HK-2 (cell line): ENCODE results near the gene MAD1L1.

Experiments used
- DNase-seq: peaks from one replicate; pipeline ENCODE4 v3.0.0-alpha.2; 2018; ENCODE audit not compliant: unreplicated experiment

MAD1L1 gene

DNA sequence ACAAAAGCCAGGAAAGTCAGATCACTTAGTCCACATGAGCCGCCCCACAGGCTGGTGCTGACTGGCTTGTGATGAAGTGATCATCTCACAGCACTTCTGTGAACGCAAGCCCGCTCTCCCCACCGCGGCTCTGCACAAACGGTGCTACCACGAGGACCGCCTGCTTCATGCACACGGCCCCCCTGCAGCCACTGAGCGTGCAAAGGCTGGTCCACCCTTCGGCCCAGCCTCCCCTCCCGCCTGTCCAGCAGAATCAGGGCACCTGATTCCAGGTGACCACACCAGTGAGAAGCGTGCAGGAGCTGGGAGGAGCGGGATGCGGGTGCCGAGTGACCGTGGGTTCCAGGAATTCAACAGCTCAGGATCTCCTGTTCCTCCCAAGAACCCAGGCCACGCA lies 32.2 kb downstream of the MAD1L1 start:
- DNase-seq = no peak

DNA sequence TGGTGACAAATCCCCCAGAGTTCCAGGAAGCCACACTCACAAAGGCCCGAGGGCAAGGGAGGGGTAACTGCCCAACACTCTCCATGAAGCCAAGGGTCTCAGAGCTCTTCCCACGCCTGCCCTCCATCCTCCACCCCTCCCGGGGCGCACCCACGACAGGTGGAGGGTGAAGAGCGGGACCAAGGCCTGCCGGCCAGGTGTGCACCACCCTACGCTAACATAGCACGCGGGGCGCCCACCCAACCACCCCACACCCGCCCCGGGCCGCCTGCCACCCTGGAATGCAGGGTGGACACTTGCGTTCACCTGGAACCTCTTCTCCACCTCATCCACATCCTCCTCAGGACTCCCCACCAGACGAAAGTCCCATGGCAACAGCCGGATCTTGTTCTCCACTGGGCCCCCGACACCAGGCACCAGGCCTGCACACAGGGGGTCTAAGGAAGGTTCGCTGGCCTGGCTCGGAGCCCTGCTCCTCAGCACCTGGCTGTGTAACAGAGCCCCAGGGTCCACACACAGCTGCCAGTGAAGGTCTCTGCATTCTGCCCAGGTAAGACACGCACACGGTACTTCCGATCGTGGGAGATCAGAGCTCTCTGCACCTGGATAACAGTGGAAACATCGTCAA lies 32.7 kb downstream of the MAD1L1 start:
- no peak for DNase-seq

DNA sequence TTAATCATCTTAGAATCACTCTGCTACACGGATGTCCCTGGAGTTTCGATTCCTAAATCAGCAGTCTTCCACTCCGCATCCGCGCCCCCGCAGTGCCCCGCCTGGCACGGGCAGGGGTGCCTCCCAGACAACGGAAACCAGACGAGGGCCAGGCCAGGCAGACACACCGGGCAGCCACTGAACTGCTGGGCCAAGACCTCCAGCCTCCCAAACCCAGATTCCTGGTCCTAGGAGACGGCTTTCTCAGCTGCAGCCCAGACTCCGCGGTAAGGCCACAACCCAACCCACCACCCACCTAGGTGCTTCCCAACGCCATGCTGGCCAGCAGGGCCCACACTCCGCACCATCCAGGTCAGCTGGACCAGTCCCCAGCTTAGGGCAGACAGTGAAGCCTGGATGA lies 33.2 kb downstream of the MAD1L1 start:
- no peak for DNase-seq

DNA sequence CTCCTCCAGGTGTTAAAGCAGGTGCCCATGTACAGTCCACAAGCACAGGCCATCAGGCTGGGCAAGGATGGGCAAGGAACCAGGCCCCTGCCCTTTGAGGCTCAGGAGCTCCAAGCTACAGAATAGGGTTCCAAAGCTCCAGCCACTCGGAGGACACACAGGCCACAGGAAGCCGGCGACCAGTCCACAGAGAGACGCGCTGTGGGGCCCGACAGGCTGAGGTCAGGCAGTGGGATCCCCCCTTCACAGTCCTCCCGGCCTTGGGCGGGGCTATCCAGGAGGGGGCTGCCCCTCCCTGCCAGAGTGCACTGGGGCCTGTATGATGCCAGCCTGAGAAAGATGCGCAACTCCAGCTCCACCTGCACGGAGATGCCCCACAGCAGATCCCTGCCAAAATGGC lies 34.0 kb downstream of the MAD1L1 start:
- no peak for DNase-seq

DNA sequence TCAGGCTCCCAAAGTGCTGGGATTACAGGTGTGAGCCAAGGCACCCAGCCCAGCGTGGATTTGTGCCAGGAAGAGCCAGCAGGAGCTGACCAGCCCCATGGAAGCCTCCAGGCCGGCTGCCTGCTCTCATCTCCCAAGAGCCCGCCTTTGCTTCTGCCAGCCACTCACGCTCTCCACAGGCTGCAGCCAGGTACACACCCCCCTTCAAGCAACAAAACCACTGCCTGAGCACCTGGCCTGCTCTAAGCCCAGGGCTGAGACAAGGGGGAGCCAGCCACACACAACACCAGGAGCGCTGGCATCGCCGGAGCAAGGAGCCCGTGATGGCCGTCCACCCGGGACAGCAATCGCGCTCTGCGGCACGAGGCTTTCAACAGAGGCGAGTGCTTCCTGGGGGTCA lies 34.5 kb downstream of the MAD1L1 start:
- no peak for DNase-seq

DNA sequence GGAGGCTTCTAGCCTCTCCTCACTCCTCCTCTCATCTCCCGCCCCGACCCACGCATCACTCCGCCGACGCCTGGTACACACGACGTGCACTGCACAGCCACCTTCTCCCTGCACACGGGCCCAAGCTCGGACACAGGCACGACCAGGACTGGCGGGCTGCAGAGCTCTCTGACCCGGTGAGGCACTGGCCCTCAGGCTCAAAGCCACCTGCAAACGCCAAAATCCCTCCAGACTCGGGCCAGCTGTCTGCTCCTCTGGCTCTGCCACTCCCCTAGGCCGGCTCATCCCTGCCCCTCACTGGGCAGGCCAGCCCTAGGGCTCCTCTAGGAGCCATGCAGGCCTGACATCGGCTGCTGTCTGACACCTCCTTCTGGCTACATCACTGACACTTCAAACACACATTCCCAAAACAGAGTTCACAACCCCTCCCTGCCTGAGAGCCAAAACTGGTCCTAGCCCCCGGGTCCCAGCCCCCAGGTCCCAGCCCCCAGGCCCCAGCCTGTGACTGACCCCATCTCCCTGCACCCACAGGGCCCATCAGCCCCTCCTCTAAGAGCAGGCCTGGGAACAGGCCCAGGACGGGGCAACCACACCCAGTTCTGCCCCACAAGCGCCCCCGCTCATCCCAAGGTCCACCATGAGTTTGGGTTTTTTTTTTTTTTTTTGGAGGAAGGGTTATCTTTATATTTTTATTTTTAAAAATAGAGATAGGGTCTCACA lies 35.1 kb downstream of the MAD1L1 start:
- DNase-seq = no peak

DNA sequence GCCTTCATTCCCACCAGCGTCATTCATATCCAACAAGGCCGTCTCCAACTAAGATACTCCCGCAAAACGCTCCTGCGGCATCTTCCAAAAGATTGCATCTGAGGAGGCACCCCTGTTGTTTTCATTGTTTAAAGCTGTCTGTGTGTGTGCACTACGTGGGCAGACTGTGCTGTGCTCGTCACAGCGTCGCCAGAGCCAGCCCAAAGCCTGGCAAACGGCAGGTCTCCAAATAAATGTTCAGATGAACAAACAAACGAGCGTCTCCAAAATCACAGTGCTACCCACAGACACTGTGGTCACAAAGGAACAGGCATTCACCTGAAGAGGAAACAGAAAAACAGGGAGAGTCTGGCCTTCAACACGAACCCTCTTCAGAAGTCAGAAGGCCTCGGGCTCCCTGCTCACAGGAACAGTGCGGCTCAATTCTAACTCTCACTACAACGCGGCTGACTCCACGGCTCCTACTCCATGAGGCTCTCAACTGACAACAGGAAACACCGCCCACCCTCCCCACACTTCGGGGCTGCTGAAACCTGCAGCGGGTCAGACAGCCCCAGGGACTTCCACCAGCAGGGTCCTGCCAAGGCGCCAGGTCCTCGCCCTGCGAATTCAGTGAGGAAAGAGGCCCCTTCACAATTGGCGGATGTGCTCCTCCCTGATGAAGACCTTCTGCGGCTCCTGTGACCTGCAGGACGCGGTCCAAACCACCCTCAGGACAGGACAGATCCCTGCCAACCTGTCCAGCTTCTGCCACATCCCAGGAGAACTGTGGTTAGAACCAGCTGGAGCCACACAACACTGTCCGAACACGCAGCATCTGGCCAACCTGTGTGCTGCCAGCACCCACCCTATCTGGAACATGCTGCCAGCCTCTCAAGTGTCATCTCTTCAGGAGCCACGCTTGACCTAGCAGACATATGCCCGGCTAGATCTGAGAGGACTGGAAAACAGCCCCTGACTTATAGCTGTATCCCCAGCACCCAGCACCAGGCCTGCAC lies 36.1 kb downstream of the MAD1L1 start:
- no peak for DNase-seq

DNA sequence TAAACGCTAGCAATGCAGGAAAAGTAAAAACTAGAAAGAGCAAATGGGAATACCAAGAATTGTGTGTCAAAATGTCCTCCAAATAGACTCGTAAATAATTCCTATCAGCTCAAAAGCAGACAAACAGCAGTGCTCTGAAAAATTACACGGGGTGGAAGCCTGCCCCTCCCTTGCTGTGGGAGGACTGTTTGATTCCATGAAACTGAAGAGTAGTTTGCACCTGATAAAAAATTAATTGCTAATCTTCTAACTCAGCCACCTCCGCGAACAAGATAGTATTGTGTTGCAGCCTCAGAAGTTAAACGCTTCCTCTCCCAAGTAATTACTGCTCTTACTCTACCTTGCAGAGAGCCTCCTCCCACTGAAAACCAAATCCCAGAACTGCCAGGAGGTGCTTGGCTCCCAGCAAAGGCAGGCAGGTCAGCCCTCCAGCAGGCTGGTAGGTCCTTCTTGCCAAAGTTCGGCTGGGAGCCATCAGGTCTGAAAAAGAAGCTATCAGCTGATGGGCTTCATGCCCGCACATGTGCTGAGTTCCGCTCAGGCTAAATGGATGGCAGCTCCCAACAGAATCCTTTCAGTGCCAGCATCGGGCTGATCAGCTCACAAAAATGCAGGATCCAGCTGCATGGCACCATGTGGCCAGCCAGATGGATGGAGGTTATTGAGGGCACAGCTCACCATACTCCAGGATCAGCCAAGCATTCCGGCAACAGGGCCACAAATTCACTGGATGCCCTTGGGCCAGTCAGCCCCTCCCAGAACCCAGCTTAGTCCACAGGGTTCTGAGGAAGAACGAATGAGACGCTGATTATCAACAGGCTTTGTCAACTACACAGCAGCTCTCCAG lies 37.1 kb downstream of the MAD1L1 start:
- DNase-seq = no peak

DNA sequence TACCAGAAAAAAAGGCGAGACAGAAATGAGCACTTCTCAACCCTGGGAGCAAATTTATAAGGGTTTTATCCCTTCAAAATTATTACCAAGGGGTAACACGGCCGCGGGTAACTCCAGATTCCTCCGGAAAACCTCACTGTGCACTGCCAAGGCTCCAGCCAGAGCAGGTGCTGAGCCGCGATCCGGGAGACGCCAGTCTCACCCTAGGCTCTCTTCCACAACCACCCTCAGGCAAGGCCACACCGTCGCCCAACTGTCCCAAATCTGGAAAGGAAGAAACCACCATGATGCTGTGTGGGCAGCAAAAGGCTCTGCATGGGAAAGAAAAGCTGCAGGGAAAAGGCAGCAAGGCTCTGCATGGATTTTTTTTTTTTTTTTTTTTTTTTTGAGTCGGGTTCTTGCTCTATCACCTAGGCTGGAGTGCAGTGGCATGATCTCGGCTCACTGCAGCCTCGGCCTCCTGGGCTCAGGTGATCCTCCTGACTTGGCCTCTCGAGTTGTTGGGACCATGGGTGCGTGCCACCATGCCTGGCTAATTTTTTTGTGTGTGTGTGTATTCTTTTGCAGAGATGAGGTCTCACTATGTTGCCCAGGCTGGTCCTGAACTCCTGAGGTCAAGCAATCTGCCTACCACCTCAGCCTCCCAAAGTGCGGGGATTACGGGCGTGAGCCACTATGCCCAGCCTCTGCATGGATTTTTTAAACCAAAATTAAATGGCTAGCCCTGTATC lies 39.0 kb downstream of the MAD1L1 start:
- DNase-seq = no peak

DNA sequence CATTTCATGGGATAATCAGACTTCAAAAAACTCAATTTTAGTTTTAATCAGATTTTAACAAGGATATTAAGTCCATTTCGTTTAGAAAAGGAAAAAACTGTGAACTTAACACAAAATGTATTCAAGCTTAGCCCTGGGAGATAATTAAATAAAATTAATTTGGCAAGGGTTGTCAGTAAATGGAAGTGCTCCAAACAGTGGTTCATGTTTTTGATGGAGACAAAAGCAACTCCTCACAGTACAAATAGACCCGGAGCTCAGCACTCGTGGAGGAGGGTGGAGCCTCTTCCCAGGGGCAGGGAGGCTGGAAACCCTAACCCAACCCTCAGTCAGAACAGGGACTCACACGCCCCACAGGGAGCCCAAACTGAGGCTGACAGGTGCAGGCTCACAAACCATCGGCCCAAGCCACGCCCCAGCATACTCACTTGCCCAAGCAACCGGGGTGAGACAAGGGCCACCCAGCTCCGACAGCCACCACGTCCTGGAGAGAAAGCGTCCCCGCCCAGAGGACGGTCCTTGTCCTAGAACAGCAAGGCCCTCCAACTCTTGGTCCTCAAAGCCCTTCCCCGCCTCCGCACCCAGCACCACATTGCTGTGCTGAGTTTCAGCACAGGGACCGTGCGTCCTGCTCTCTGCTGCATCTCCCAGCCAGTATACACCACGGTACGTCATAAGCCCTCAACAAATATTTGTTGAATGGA lies 39.8 kb downstream of the MAD1L1 start:
- no peak for DNase-seq

DNA sequence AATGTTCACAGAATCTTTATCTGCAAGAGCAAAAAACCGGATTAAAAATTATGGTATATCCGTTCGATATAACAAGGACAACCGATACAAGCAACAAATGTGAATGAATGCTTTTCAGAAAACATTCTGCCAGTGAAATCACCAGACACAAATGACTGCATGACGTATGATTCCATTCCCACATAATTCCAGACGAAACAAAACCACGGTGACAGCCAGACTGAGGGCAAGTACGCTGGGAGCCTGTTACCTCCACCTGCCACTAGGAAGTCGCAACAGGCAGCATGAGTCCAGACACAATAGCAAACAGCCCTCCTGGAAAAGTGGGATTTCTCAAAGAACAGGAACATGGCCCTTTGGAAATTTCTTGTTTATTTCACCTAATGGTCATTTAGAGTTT lies 41.7 kb downstream of the MAD1L1 start:
- DNase-seq = no peak

DNA sequence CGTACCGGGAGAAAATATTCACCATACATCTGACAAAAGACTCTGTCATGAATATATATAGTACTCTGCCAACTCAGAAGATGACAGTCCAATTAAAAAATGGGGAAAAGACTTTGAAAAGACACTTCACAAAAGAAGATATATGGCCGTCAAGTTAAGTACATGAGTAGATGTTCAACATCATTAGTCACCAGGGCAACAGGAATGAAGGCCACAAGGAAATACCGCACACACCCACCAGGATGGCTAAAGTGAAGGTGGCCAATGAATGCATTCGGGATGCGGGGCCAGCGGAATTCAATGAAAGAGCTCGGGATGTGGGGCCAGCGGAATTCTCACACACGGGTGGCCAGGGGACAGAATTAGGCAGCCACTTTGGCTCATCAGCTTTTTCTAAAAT lies 42.2 kb downstream of the MAD1L1 start:
- no peak for DNase-seq

DNA sequence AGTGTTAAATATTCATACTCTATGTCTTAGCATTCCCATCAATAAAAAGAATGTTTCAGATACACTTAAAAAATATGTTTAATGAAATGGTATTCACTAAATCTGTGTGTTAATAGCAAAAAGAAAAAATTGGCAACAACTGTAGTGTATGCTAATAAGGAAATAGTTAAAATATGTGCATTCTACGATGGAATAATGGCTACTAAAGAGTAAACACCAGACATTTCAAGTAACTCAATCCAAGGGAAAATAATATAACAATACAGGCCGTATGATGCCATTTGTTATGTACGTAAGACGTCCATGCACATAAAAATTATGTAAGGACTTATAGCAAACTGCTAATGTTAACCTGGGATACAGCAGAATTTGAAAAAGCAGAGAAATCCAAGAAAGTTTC lies 46.6 kb downstream of the MAD1L1 start:
- no peak for DNase-seq

DNA sequence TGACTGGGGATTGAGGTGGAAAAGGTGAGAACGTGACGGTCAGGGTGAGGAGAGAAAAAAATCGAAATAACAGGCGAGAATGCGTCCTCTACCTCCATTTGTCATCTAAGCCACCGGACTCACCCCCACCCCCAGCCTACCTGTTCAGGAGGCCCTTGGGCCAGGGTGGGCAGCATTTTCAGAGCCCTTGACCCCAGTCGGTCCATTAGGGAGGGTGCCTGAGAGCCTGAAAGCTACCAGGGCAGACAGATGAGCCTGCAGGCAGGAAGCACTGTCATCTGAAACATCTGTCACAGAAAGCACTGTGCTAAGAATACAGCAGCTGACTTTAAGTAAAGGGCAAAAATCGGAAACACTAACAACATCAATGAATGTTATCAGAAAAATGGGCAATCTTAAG lies 47.0 kb downstream of the MAD1L1 start:
- DNase-seq = no peak

DNA sequence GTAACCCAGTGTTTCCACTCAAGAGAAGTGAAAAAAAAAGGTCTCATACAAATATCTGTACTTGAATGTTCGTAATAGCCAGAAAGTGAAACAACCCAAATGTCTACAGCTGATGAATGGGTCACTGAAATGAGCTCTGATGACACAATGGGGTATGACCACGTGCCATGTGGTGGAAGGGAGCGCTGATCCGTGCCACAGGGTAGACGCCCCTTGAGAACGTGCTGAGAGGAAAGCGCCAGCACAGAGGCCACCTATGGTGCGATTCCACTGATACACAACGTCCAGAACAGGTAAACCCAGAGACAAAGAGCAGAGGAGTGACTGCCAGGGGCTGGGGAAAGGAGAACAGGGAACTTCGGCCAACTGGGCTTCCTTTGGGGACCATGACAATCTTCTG lies 50.3 kb downstream of the MAD1L1 start:
- no peak for DNase-seq

DNA sequence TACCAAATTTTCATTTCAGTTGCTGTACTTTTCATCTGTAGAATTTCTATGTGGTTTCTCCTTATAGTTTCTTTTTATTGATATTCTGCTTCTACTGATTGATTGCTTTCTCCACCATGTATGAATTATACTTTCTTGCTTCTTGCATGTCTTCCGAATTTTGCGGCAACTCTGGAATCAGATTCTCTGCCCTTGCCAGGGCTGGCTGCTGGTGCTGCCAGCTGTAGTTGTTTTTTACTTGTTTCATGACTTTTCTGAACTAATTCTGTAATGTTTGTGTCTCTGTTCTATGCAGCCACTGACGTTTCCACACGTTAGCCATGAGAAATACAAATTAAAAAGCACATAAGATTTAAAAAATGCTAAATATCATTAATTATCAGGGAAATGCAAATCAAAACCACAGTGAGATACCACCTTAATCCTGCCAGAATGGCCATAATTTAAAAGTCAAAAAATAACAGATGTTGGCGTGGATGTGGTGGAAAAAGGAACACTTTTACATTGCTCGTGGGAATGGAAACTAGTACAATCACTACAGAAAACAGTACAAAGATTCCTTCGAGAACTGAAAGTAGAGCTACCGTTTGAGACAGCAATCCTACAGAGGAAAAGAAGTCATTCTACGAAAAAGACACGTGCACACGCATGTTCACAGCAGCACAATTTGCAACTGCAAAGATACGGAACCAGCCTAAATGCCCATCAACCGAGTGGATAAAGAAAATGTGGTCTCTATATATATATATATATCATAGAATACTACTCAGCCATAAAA lies 51.5 kb downstream of the MAD1L1 start:
- no peak for DNase-seq

DNA sequence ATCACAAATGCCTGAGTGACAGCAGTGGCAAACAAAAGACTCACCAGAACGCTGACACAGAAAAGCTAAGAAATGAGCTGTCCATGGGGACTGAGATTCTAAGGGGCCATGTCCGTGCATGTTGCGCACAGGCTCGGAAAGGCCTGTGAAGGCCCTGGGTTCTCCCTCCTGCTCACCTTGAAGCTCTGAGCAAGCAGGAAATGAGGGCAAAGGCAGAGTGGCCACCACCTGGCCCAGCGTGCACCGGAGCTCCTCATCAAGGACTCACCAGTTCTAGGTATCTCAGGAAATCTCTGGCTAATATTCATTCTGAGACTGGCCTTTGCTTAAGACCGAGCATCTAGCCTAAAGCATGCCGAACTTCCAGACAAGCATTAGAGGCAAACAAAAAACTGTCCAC lies 52.7 kb downstream of the MAD1L1 start:
- no peak for DNase-seq

DNA sequence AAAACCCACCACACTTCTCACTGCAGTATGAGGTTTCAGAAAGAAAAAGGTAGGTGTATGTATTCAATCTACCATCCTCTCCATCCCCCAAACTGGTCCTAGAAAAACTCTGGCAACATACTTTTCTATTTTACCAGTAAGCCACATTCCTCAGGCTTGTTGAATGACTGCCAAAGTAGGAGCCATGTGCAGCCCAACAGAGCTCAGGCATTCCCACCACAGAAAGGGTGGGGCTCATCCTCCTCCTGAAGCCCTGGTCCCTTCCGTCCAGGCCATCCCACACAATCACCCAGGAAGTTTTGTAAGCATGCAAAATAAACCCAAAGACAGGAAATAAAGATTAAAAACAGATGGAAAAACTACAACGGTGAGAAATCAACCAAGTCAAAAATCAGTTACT lies 57.2 kb downstream of the MAD1L1 start:
- peak; percentile 64 for DNase-seq

DNA sequence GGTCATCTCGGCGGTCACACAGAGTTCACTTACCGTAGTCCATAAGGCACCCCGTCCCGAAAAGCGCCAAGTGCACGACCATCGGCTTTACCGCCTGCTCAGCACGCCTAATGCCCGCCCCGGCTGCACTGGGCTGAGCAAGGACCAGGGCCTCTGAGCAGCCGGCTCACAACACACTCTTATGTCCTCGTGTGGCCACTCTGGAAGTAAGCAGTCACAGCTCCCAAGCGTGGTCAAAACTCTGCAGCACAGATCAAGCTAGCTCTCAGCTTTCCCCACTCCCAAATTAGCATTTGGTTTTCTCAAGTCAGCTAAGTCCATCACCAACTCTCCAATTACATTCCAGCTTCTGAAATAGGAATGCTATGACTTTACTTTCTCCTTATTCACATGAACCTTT lies 57.7 kb downstream of the MAD1L1 start:
- DNase-seq = no peak
